HFF-Myc (cell line): Measurements from ENCODE around the gene RBFOX1.

Source experiments
- DNase-seq: peaks from one replicate; pipeline ENCODE4 v3.0.0-alpha.2; 2011; ENCODE audit warnings: low read depth; ENCODE audit errors: extremely low read depth
- H3K4me3 ChIP-seq: replicated peaks from 2 replicates; pipeline ENCODE4 v1.5.1; 2011; ENCODE audit warnings: low read depth, mild to moderate bottlenecking, control low read depth, low read length
- TF ChIP-seq, protein P1 (sequence below): IDR thresholded peaks from 2 replicates; pipeline ENCODE4 v1.5.1; 2012; ENCODE audit warnings: mild to moderate bottlenecking, low read depth, low read length, control low read depth; ENCODE audit errors: missing control alignments

Gene RBFOX1

DNA sequence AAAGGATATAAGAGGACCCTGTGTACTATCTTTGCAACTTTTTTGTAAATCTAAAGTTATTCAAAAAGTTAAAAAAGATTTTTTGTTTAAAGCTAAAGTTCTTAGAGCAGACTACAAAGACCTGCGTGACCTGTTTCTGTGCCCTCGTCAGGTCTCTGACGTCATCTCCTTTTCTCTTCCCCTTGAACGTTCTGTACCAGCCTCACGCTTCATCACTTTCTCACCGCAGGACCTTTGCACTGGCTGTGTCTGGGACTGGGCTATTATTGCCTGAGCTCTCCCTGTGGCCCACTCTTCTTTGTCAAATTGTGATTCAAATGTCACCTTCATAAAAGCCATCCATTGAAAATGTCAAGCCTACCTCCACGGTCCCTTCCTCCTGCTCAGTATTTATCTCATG is 222.8 kb downstream of the RBFOX1 start:
- DNase-seq = no peak
- TF ChIP-seq, protein P1, sequence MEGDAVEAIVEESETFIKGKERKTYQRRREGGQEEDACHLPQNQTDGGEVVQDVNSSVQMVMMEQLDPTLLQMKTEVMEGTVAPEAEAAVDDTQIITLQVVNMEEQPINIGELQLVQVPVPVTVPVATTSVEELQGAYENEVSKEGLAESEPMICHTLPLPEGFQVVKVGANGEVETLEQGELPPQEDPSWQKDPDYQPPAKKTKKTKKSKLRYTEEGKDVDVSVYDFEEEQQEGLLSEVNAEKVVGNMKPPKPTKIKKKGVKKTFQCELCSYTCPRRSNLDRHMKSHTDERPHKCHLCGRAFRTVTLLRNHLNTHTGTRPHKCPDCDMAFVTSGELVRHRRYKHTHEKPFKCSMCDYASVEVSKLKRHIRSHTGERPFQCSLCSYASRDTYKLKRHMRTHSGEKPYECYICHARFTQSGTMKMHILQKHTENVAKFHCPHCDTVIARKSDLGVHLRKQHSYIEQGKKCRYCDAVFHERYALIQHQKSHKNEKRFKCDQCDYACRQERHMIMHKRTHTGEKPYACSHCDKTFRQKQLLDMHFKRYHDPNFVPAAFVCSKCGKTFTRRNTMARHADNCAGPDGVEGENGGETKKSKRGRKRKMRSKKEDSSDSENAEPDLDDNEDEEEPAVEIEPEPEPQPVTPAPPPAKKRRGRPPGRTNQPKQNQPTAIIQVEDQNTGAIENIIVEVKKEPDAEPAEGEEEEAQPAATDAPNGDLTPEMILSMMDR = no peak
- no peak overlapping the region for H3K4me3 ChIP-seq

DNA sequence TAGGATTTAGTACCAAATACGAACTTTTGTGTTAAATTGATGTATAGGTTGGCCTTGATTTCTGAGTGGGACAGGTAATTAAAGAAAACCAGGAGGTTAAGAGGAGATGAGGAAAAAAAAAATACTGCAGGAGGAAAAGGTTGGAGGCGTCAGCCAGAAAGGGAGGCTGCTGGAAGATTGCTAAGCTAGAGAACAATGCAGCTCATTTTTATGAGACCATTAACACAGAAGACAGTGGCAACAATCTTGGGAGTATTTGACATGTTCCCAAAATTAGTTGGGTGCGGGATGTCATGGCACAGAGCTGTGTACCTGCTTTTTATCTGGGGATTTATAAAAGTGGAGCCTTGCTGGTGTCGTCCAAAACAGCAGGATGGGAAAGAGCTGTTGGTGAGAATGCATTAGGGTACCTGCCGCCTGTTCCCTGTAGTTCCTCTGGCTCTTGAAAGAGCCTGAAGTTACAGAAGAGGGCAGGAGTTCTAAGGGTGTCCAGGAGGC is 229.3 kb downstream of the RBFOX1 start:
- H3K4me3 ChIP-seq = no peak overlapping the region
- DNase-seq = no peak
- TF ChIP-seq, protein P1 = no peak

DNA sequence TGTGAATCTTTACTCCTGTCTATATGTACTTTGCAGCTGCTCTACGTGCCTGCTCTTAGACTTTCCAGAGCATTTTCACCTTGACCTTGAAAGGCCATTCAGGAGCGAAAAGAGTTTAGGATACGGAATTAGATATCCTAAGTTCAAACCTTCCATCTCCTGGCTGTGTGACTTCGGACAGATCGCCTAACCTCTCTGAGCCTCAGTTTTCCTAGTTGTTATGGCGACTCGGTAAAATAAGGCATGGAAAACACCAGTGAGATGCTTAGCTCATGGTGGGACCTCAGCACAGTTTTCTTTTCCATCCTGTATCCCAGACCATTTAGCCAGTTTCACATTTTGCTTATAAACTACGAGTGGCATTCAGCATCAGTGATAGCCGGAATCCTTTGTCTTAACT is 233.7 kb downstream of the RBFOX1 start:
- no peak overlapping the region for H3K4me3 ChIP-seq
- TF ChIP-seq, protein P1 = no peak
- no peak for DNase-seq

DNA sequence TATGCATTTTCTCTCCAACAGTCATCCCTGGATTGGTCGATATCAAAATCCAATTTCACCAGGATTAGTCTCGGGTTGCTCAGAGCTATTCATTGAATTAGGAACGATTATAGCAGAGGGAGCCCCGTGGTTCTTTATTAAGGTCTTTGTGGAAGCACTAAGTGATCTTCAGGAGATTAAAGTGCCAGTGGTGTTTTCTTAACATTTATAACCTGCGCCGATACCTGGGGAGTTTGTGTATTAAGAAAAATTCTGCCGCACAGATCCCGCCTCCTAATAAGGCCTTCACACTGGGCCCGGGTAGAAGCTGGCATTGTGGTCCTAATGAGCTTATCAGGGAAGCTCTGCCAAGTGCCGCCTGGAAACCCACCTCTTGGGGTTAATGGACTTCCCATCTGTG is 238.7 kb downstream of the RBFOX1 start:
- H3K4me3 ChIP-seq = no peak overlapping the region
- no peak for DNase-seq
- TF ChIP-seq, protein P1 = no peak

DNA sequence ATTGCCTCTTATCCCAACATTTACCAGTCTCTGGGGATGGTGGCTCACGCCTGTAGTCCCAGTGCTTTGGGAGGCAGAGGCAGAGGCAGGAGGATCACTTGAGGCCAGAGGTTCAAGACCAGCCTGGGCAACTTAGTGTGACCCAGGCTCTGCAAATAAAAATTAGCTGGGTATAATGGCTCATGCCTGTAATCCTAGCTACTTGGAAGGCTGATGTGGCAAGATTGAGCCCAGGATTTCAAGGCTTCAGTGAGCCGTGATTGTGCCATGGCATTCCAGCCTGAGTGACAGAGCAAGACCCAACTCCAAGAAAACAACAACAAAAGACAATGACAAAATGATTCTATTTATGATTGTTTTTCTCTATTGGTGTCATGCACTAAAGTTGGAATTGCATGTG is 244.9 kb downstream of the RBFOX1 start:
- no peak for DNase-seq
- TF ChIP-seq, protein P1 = no peak
- no peak overlapping the region for H3K4me3 ChIP-seq

DNA sequence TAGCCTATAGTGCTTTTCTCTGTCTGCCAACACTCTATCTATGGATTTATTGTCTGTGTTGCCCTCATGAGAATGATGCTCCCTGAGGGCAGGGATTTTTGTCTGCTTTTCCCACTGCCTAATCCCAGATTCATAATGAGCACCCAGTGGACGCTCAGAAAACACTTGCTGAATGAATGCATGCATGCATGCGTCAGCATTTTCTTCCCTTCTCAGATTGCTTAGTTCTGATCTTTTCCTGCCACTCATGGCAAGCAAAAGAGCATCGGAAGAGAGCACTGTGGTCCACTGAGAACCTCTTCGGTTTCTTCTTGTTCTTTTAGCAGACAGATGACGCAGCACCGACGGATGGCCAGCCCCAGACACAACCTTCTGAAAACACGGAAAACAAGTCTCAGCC is 246.8 kb downstream of the RBFOX1 start:
- DNase-seq = no peak
- H3K4me3 ChIP-seq = no peak overlapping the region
- TF ChIP-seq, protein P1 = no peak

DNA sequence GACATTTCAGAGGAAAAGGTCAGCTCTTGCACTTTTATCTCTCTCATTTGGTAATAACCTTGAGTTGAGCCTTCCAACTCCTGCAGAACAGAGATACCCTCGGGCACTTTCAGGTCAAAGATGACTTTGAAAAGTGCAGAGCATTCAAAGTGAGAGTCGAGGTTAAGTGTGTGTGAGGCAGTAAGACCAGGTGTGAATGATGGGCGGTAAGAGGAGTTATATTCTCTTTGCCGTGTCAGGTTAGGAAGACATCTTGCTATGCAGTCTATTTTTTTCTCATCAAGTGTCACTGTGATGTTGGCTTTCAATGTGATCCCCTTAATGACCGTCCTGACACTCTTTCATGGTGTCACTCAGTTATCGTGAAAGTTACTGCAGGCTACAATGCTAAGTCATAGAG is 248.5 kb downstream of the RBFOX1 start:
- TF ChIP-seq, protein P1 = no peak
- no peak overlapping the region for H3K4me3 ChIP-seq
- DNase-seq = no peak
